HEK293T (cell line): ENCODE results near the gene HSD17B8.

ENCODE experiments used
- CTCF ChIA-PET: fragments of 350-600 bp; formaldehyde crosslinking; extraction: SDS; loops from one replicate; lab custom pipeline; 2021; ENCODE audit warnings: antibody characterized with exemption, inconsistent platforms; lab: Yijun Ruan, JAX
- POLR2A ChIA-PET: fragments of 350-600 bp; formaldehyde crosslinking; extraction: SDS; loops from one replicate; lab custom pipeline; 2020; ENCODE audit warnings: antibody characterized with exemption, inconsistent platforms; lab: Yijun Ruan, JAX
- DNase-seq: peaks from one replicate; pipeline ENCODE4 v3.0.0; 2012; ENCODE audit warnings: mixed read lengths; ENCODE audit errors: extremely low spot score
- ARNT ChIP-seq: fragments of 450-650 bp; IDR thresholded peaks from 2 replicates; pipeline ENCODE4 v1.6.1; 2017; ENCODE audit warnings: mild to moderate bottlenecking
- BHLHE40 ChIP-seq: fragments of 450-650 bp; IDR thresholded peaks from 2 replicates; pipeline ENCODE4 v1.6.1; 2016; ENCODE audit warnings: mild to moderate bottlenecking, moderate library complexity, borderline replicate concordance
- CTBP1 ChIP-seq: fragments of 450-650 bp; IDR thresholded peaks from 2 replicates; pipeline ENCODE4 v1.6.1; 2016; ENCODE audit warnings: borderline replicate concordance
- ELF4 ChIP-seq: fragments of 450-650 bp; IDR thresholded peaks from 2 replicates; pipeline ENCODE4 v1.6.1; 2017; ENCODE audit warnings: antibody characterized with exemption
- FOXA1 ChIP-seq: fragments of 450-650 bp; IDR thresholded peaks from 2 replicates; pipeline ENCODE4 v1.6.1; 2016; ENCODE audit warnings: mild to moderate bottlenecking
- FOXK2 ChIP-seq: fragments of 450-650 bp; IDR thresholded peaks from 2 replicates; pipeline ENCODE4 v1.6.1; 2016; ENCODE audit warnings: mild to moderate bottlenecking
- FOXM1 ChIP-seq: fragments of 450-650 bp; IDR thresholded peaks from 2 replicates; pipeline ENCODE4 v1.6.1; 2017; ENCODE audit warnings: mild to moderate bottlenecking, borderline replicate concordance
- HDGF ChIP-seq: fragments of 450-650 bp; IDR thresholded peaks from 2 replicates; pipeline ENCODE4 v1.6.1; 2017; ENCODE audit warnings: antibody characterized with exemption, borderline replicate concordance
- L3MBTL2 ChIP-seq: fragments of 450-650 bp; conservative IDR thresholded peaks from 2 replicates; pipeline ENCODE4 v1.6.1; 2016; ENCODE audit warnings: mild to moderate bottlenecking
- LEF1 ChIP-seq: fragments of 450-650 bp; IDR thresholded peaks from 2 replicates; pipeline ENCODE4 v1.6.1; 2017; ENCODE audit warnings: mild to moderate bottlenecking, borderline replicate concordance
- NFRKB ChIP-seq: fragments of 450-650 bp; IDR thresholded peaks from 2 replicates; pipeline ENCODE4 v1.6.1; 2016; ENCODE audit warnings: mild to moderate bottlenecking, moderate library complexity
- SP1 ChIP-seq: fragments of 450-650 bp; IDR thresholded peaks from 2 replicates; pipeline ENCODE4 v1.6.1; 2017
- SUZ12 ChIP-seq: fragments of 450-650 bp; IDR thresholded peaks from 2 replicates; pipeline ENCODE4 v1.6.1; 2016; ENCODE audit warnings: mild to moderate bottlenecking
- TARDBP ChIP-seq: fragments of 450-650 bp; IDR thresholded peaks from 2 replicates; pipeline ENCODE4 v1.6.1; 2016
- ZNF384 ChIP-seq: fragments of 450-650 bp; IDR thresholded peaks from 2 replicates; pipeline ENCODE4 v1.6.1; 2016
- TF ChIP-seq, protein P1 (sequence below): fragments of 450-650 bp; IDR thresholded peaks from 2 replicates; pipeline ENCODE4 v1.6.1; 2016

Gene HSD17B8

GRCh38 chr6:33172688-33173534, 31.5 kb upstream of the HSD17B8 start:
- TF ChIP-seq CTBP1: no peak
- no peak for TF ChIP-seq BHLHE40
- no peak for TF ChIP-seq HDGF
- no peak for TF ChIP-seq FOXK2
- TF ChIP-seq, protein P1, sequence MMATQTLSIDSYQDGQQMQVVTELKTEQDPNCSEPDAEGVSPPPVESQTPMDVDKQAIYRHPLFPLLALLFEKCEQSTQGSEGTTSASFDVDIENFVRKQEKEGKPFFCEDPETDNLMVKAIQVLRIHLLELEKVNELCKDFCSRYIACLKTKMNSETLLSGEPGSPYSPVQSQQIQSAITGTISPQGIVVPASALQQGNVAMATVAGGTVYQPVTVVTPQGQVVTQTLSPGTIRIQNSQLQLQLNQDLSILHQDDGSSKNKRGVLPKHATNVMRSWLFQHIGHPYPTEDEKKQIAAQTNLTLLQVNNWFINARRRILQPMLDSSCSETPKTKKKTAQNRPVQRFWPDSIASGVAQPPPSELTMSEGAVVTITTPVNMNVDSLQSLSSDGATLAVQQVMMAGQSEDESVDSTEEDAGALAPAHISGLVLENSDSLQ: no peak
- TF ChIP-seq NFRKB: no peak
- no peak for TF ChIP-seq SUZ12
- TF ChIP-seq L3MBTL2: no peak
- TF ChIP-seq TARDBP: no peak
- no peak for TF ChIP-seq SP1
- no peak for TF ChIP-seq ZNF384
- TF ChIP-seq ELF4: no peak
- no peak for TF ChIP-seq ARNT
- TF ChIP-seq FOXM1: no peak
- POLR2A ChIA-PET: no interaction called here
- peak; percentile 36 for DNase-seq
- CTCF ChIA-PET: interaction anchor here (0.6 to 1.2 kb wide), 4 partner anchors 11 to 66 kb away, joined by 3 to 4 read pairs (median 4); no protein-coding TSS in a partner anchor

- DNase-seq: no peak
- POLR2A ChIA-PET: interaction anchor here (1.1 kb wide), 1 partner anchor 76 kb away, joined by 3 read pairs; no protein-coding TSS in a partner anchor
- CTCF ChIA-PET: interaction anchor here (1.2 kb wide), 1 partner anchor 12 kb away, joined by 4 read pairs; no protein-coding TSS in a partner anchor
- TF ChIP-seq ELF4 (no peak), FOXK2 (no peak), HDGF (no peak), ZNF384 (no peak), NFRKB (no peak), SP1 (no peak), L3MBTL2 (no peak)
Observed at GRCh38 chr6:33173535-33174180, 30.8 kb upstream of the HSD17B8 start.

DNA sequence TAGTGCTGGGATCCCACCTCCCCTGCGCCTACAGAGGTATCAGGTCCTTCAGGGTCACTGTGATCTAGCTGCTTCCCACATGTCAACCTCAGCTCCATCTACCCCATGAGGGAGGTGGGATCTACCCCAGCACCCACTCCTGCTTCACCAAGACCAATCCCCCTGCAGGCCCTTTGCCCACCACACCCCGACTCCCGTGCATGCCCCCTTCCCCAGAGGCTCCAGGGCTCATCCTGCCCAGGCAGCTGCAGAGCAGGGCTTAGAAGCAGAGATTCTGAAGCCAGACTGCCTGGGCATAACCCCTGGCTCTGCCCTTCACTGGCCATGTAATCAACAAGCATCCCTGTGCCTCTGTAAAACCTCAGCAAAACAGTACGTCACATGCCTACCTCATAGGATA, 29.7 kb upstream of the HSD17B8 start:
- TF ChIP-seq, protein P1: no peak
- TF ChIP-seq ELF4 (no peak), LEF1 (no peak), FOXK2 (no peak), FOXA1 (no peak), SUZ12 (no peak), CTBP1 (no peak), TARDBP (no peak), ZNF384 (no peak), FOXM1 (no peak), L3MBTL2 (no peak), SP1 (no peak), HDGF (no peak)
- POLR2A ChIA-PET: no interaction called here
- DNase-seq: no peak
- CTCF ChIA-PET: no interaction called here

DNA sequence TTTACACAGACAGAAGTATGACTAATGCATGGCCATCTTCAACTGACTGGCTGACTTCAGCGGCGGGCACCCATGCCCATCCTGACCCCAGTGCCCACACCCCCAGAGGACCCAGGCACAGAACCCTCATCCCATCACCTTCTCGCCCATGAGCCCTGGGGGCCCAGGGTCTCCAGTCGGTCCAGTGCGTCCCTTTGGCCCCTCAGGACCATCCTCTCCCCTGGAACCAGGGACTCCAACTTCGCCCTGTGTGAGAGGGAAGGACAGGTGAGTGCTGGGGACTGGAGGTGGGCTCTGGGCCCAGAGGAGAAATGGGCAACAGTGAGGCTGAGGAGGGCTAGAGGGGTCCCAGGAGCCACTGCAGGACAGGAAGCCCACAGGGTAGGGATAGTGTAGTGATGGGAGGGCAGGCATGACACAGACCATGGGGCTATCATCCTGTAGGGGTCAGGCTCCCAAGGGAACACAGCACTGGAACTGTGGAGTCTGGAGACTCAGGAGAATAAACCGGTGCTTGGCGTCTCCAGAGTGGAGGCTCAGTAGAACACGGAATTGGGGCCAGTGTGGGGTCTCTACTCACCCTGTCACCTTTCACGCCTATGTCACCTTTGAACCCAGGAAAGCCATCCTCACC, 28.9 kb upstream of the HSD17B8 start:
- TF ChIP-seq ZNF384: no peak
- TF ChIP-seq TARDBP: no peak
- no peak for TF ChIP-seq BHLHE40
- no peak for DNase-seq
- ChIA-PET CTCF (no interaction called here), POLR2A (interaction anchor here (1.1 kb wide), 1 partner anchor 32 kb away, joined by 3 read pairs; no protein-coding TSS in a partner anchor)

GRCh38 chr6:33176906-33177305, 27.5 kb upstream of the HSD17B8 start:
- ChIA-PET POLR2A (no interaction called here), CTCF (no interaction called here)
- TF ChIP-seq SP1: no peak
- no peak for TF ChIP-seq LEF1
- TF ChIP-seq, protein P1: no peak
- no peak for TF ChIP-seq L3MBTL2
- TF ChIP-seq ZNF384: no peak
- no peak for TF ChIP-seq ARNT
- no peak for TF ChIP-seq CTBP1
- no peak for TF ChIP-seq FOXK2
- no peak for TF ChIP-seq ELF4
- no peak for TF ChIP-seq BHLHE40
- TF ChIP-seq FOXM1: no peak
- no peak for TF ChIP-seq HDGF
- no peak for TF ChIP-seq NFRKB
- TF ChIP-seq FOXA1: no peak
- TF ChIP-seq SUZ12: no peak
- no peak for TF ChIP-seq TARDBP
- DNase-seq: no peak
